ENCODE results near the gene GALNT18. TPM values are rescaled to one million over a fixed set of nuclear protein-coding genes. Genes with fewer than 3 reads are reported as not detected.

The GALNT18 gene
- total and polyA plus RNA-seq, 8 donors: 2.0 to 8.9 (median 4.7) TPM

GRCh38 chr11:11290354-11290753 lies 331.5 kb downstream of the GALNT18 start:
- no peak for FAIRE-seq
- ATAC-seq: no peak
- no peaks in the 10 kb centered on the region for H3K36me3 ChIP-seq
- no peaks in the 10 kb centered on the region for H3K9me3 ChIP-seq
- no peak for DNase-seq
- no peak for TF ChIP-seq CTCF (IDR thresholded peaks at IDR 0.05)
- intact Hi-C loops (cut with DNase I): no loop called here
- WGBS, 2 donors: 94 to 96% methylated on average over 4 of the region's 4 CpGs
- no peak overlapping the region for H3K4me3 ChIP-seq
- no peak overlapping the region for H3K27ac ChIP-seq
- H3K27me3 ChIP-seq: no peaks in the 10 kb centered on the region
- peaks cover 0 to 3% (median 0%) of the 10 kb centered on the region in 3 donors for H3K4me1 ChIP-seq

- H3K4me1 ChIP-seq: peaks cover 0 to 3% (median 0%) of the 10 kb centered on the region in 3 donors
- FAIRE-seq (no peak), DNase-seq (no peak), ATAC-seq (no peak)
- H3K36me3 ChIP-seq: no peaks in the 10 kb centered on the region
- intact Hi-C loops (cut with DNase I): no loop called here
- TF ChIP-seq CTCF (IDR thresholded peaks at IDR 0.05): no peak
- H3K4me3 ChIP-seq: no peak overlapping the region
- no peaks in the 10 kb centered on the region for H3K9me3 ChIP-seq
- H3K27me3 ChIP-seq: no peaks in the 10 kb centered on the region
- 81 to 92% methylated on average over 1 of the region's 1 CpG for WGBS, 2 donors
- H3K27ac ChIP-seq: peak overlapping the region in 1 of 4 donors; percentile 54
Measured at GRCh38 chr11:11289669-11290068, 332.1 kb downstream of the GALNT18 start.

DNA sequence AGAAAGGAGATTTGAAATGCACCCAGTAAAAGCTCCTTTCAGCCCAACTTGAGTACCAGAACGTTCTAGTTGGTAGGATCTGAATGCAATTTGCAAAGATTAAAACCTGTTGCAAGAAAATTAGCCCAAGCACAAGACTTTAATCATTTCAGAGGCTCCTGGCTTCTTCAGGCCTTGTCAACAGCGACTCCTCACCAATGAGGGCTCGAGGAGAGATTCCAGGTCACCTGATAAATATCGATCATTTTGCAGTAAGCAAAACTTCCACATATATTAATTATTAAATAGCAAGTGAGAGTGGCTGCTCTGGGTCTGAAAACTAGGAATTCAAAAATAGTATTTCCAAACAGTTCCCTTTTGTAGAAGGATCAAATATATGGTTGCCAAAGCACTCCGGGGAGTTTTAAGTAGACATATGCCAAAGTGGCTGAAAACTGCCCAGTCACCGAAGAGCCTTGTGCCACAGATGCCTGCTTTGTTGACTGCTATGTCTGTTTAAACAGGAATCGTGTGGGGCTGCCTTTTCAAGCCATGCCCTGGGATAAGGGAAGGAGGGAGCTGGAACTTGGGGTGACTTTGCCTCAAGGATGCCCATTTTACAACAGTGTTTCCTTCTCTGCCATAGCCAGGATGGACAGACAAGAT lies 332.7 kb downstream of the GALNT18 start:
- FAIRE-seq (no peak), DNase-seq (no peak), ATAC-seq (peak in 2 of 4 donors; percentile 62 to 74)
- Histone ChIP-seq H3K36me3 (no peaks in the 10 kb centered on the region), H3K27ac (peak overlapping the region in 1 of 4 donors; percentile 54), H3K9me3 (no peaks in the 10 kb centered on the region), H3K27me3 (no peaks in the 10 kb centered on the region), H3K4me3 (no peak overlapping the region), H3K4me1 (peaks cover 0 to 3% (median 0%) of the 10 kb centered on the region in 3 donors)
- intact Hi-C loops (cut with DNase I): no loop called here
- WGBS, 2 donors: 30 to 34% methylated on average over 7 of the region's 7 CpGs
- no peak for TF ChIP-seq CTCF (IDR thresholded peaks at IDR 0.05)

DNA sequence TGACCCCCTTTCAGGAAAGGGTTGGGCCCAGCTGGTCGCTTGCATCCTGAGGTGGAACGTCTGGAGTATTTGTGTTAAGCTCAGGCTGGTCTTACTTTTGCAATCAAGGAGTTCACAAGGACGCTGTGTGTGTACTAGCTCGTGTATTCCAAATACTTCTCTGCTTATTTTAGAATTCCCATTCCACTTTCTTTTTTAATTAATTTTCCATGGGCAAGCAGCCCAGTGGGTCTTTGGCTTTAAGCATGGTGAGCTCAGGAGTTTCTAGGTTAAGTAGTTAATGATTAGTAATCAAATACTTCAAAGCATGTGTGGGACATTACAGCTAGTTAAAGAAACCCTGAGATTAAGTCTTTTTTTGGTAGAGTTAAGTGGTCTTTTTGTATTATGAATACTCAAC lies 337.3 kb downstream of the GALNT18 start:
- 24 to 33% methylated on average over 4 of the region's 4 CpGs for WGBS, 2 donors
- DNase-seq: no peak
- Histone ChIP-seq H3K9me3 (no peaks in the 10 kb centered on the region), H3K4me1 (peaks cover 0 to 3% (median 0%) of the 10 kb centered on the region in 3 donors), H3K36me3 (no peaks in the 10 kb centered on the region), H3K27me3 (no peaks in the 10 kb centered on the region), H3K27ac (no peak overlapping the region), H3K4me3 (no peak overlapping the region)
- no peak for TF ChIP-seq CTCF (IDR thresholded peaks at IDR 0.05)
- no peak for FAIRE-seq
- intact Hi-C loops (cut with DNase I): no loop called here
- ATAC-seq: peak; percentile 18 to 69 (median 60)

- 69 to 76% methylated on average over 5 of the region's 5 CpGs for WGBS, 2 donors
- Histone ChIP-seq H3K4me3 (no peak overlapping the region), H3K27me3 (no peaks in the 10 kb centered on the region), H3K36me3 (no peaks in the 10 kb centered on the region), H3K27ac (no peak overlapping the region), H3K4me1 (no peaks in the 10 kb centered on the region), H3K9me3 (no peaks in the 10 kb centered on the region)
- FAIRE-seq (no peak), ATAC-seq (no peak), DNase-seq (no peak)
- intact Hi-C loops (cut with DNase I): no loop called here
- TF ChIP-seq CTCF (IDR thresholded peaks at IDR 0.05): no peak
Measured at GRCh38 chr11:11281626-11282025, 340.2 kb downstream of the GALNT18 start.

Data from pancreas (tissue), 10 donors.